Thoracic aorta (tissue), 2 donors: ENCODE measurements around the gene NPEPL1. TPM values are rescaled to one million over a fixed set of nuclear protein-coding genes. Genes with fewer than 3 reads are reported as not detected.

Experiments used
- ATAC-seq: fragments of 150-250 bp; one replicate; pipeline ENCODE4 v1.8.0; 2017; ENCODE audit warnings: low read depth; ENCODE audit not compliant: insufficient number of reproducible peaks, low FRiP score
- DNase-seq: peaks from one replicate; pipeline ENCODE4 v3.0.0-alpha.2; 2020; ENCODE audit warnings: low spot score
- H3K27ac ChIP-seq, 2 donors: fragments of 200-600 bp; sonication (generic); 1 replicate in 1 of 2; 2 replicates in 1 of 2; pipeline ENCODE4 v1.5.1; 2016; ENCODE audit warnings: mild to moderate bottlenecking in 2 of 2, moderate library complexity in 2 of 2
- H3K27me3 ChIP-seq: fragments of 200-600 bp; sonication (generic); replicated peaks from 2 replicates; pipeline ENCODE4 v1.6.0; 2016; ENCODE audit warnings: mild to moderate bottlenecking; ENCODE audit not compliant: insufficient read depth
- H3K36me3 ChIP-seq: fragments of 200-600 bp; sonication (generic); one replicate; pipeline ENCODE4 v1.5.1; 2016
- H3K4me1 ChIP-seq, 2 donors: fragments of 200-600 bp; sonication (generic); 1 replicate in 1 of 2; 2 replicates in 1 of 2; pipeline versions ENCODE4 v1.5.1 to v1.6.0; 2016; ENCODE audit warnings: low read depth in 2 of 2, mild to moderate bottlenecking in 1 of 2; ENCODE audit not compliant: control insufficient read depth in 1 of 2
- H3K4me3 ChIP-seq: fragments of 200-600 bp; sonication (generic); 2 replicates; pipeline ENCODE4 v1.5.1; 2016; ENCODE audit warnings: mild to moderate bottlenecking
- H3K9me3 ChIP-seq: fragments of 200-600 bp; sonication (generic); 2 replicates; pipeline ENCODE4 v1.5.1; 2016
- total RNA-seq, 2 donors: library from RNA; depleted of rRNA; stranded (reverse); fragments of >200 nt; gene quantifications; one replicate each; pipeline versions ENCODE4 v1.1.0 to v1.2.3, GENCODE V29; 2016
- TF ChIP-seq, protein P1 (sequence below): fragments of 200-600 bp; sonication (generic); IDR thresholded peaks from one replicate; pipeline ENCODE4 v1.5.1; 2019; ENCODE audit warnings: antibody characterized with exemption

Gene NPEPL1
- total RNA-seq, 2 donors from 2014 or later = 47.1 to 59.4 TPM

DNA sequence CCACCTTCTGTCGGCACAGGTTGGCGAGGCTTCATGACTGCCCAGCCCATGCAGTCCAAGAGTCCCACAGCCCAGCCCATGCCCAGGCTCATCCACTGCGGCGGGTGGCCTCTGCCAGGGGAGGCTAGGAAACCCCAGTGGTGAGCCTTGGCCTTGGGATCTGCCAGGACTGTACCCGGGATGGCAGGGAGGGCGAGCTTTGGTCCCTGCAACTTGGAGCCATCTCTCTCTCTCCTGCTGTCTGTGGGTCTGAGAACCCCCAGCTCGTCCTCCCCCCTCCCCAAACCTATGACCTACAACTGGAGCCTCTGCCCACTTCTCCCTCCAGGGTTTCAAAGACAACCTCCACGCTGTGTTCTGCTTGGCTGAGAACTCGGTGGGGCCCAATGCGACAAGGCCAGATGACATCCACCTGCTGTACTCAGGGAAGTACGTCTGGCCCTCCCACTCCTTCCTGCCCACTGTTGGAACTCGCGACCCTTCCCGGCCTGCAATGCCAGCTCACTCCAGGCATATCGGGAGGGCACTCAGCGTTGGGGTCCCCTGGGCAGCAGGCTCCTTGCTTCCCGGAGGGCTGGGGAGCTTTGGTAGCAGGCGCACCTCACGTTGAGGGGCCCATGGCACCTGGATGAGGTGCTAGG lies 19.7 kb downstream of the NPEPL1 start:
- peaks cover 4% of the 10 kb centered on the region for H3K36me3 ChIP-seq
- ATAC-seq (no peak), DNase-seq (no peak)
- no peaks in the 10 kb centered on the region for H3K9me3 ChIP-seq
- H3K27ac ChIP-seq = no peak overlapping the region
- no peak overlapping the region for H3K4me3 ChIP-seq
- H3K4me1 ChIP-seq = no peaks in the 10 kb centered on the region
- no peaks in the 10 kb centered on the region for H3K27me3 ChIP-seq
- TF ChIP-seq, protein P1, sequence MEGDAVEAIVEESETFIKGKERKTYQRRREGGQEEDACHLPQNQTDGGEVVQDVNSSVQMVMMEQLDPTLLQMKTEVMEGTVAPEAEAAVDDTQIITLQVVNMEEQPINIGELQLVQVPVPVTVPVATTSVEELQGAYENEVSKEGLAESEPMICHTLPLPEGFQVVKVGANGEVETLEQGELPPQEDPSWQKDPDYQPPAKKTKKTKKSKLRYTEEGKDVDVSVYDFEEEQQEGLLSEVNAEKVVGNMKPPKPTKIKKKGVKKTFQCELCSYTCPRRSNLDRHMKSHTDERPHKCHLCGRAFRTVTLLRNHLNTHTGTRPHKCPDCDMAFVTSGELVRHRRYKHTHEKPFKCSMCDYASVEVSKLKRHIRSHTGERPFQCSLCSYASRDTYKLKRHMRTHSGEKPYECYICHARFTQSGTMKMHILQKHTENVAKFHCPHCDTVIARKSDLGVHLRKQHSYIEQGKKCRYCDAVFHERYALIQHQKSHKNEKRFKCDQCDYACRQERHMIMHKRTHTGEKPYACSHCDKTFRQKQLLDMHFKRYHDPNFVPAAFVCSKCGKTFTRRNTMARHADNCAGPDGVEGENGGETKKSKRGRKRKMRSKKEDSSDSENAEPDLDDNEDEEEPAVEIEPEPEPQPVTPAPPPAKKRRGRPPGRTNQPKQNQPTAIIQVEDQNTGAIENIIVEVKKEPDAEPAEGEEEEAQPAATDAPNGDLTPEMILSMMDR = no peak

DNA sequence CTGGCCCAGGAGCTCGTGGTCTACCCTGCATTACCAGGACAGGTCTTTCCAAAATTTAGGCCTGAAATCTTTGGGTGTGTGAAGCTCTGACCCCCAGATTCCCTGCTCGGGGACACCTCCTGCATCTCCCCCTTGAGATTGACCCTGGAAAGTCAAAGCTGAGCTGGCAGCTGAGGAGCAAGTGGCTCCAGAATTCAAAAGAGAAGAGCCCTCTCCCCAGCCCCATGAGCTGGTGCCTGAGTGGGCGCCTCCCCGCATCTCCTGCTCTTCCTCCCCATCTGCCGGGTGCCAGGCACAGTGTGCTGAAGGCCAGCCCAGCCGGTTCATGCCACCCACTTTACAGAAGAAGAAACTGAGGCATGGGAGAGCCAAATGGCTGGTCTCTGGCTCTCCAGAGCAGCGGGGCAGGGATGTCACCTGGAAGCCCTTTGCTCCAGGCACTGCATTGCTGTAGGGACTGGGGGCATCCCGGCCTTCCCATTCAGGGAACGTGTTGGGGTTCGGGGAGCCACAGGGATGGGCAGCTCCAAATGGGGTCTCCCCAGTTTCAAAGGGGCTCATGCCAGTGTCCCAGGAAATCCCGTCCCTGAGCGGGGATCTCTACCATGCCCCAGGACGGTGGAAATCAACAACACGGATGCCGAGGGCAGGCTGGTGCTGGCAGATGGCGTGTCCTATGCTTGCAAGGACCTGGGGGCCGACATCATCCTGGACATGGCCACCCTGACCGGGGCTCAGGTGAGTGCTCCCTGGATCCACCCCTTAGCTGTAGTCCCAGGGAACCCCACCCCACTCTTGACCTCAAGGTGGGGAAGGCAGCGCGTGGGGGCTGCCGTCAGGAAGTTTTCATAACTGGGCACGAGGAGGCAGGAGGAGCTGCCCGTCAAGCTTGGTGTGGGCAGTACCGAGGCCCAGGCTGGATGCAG lies 20.5 kb downstream of the NPEPL1 start:
- Histone ChIP-seq H3K27ac (no peak overlapping the region), H3K27me3 (no peaks in the 10 kb centered on the region), H3K4me3 (no peak overlapping the region), H3K9me3 (no peaks in the 10 kb centered on the region), H3K36me3 (peaks cover 4% of the 10 kb centered on the region), H3K4me1 (no peaks in the 10 kb centered on the region)
- ATAC-seq (no peak), DNase-seq (no peak)
- TF ChIP-seq, protein P1 = no peak

DNA sequence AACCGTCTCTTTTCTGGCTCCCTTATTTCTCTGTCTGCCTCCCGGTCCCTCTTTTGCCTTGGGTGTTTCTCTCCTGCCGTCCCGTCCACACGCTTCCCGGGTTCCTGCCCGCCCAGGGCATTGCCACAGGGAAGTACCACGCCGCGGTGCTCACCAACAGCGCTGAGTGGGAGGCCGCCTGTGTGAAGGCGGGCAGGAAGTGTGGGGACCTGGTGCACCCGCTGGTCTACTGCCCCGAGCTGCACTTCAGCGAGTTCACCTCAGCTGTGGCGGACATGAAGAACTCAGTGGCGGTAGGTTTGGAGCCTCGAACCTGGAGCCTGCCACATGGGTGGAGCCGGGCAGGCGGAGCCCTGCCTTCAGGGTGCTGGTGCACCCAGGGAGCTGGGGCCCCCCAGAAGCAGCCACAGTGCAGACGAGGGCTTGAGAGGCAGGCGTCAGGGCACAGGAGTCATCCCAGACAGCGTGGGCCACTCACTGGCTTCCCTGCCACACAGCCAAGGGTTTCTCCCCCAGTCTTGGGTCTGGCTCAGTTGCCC lies 21.3 kb downstream of the NPEPL1 start:
- DNase-seq (no peak), ATAC-seq (no peak)
- no peaks in the 10 kb centered on the region for H3K4me1 ChIP-seq
- peaks cover 4% of the 10 kb centered on the region for H3K36me3 ChIP-seq
- no peaks in the 10 kb centered on the region for H3K27me3 ChIP-seq
- H3K4me3 ChIP-seq = no peak overlapping the region
- TF ChIP-seq, protein P1 = no peak
- no peak overlapping the region for H3K27ac ChIP-seq
- H3K9me3 ChIP-seq = no peaks in the 10 kb centered on the region

DNA sequence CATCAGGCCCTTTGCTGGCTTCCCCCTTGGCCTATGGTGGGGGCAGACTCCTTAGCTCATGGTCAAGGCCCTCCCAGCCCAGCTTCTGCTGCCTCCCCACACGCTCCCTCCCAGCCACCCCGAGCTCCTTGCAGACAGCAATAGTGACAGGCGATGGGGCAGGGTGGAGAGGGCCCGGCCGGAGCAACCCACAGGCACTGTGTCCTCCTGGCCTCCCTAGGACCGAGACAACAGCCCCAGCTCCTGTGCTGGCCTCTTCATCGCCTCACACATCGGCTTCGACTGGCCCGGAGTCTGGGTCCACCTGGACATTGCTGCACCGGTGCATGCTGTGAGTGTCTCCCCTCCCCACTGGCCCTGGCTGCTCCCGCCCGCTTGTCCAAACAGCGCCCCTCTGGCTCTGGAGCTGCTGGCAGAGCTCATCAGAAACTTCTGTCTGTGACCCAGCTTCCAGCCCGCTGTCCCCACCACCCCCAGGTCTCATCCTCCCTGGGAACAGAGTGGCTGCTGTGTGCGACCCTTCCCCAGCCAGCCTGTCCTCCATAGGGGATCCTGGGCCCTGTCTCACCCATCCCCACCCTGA lies 21.8 kb downstream of the NPEPL1 start:
- H3K9me3 ChIP-seq = no peaks in the 10 kb centered on the region
- DNase-seq = no peak
- no peak for ATAC-seq
- H3K27me3 ChIP-seq = no peaks in the 10 kb centered on the region
- H3K27ac ChIP-seq = no peak overlapping the region
- H3K4me3 ChIP-seq = no peak overlapping the region
- H3K36me3 ChIP-seq = peaks cover 4% of the 10 kb centered on the region
- no peaks in the 10 kb centered on the region for H3K4me1 ChIP-seq
- TF ChIP-seq, protein P1 = no peak

DNA sequence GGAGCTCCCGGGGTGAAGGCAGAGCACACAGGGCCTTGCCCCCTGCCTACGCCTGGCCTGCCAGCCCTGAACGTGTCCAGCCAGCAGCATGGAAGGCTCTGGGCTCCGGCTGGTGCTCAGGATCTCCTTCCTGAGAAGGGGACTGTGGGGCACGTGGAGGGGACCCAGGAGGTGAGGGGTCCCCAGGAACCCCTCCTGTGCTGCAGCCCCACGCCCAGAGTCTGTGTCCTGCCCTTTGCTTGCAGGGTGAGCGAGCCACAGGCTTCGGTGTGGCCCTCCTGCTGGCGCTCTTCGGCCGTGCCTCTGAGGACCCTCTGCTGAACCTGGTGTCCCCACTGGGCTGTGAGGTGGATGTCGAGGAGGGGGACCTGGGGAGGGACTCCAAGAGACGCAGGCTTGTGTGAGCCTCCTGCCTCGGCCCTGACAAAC lies 22.3 kb downstream of the NPEPL1 start:
- Histone ChIP-seq H3K4me1 (no peaks in the 10 kb centered on the region), H3K36me3 (peaks cover 4% of the 10 kb centered on the region), H3K27ac (no peak overlapping the region), H3K9me3 (no peaks in the 10 kb centered on the region), H3K27me3 (no peaks in the 10 kb centered on the region), H3K4me3 (no peak overlapping the region)
- ATAC-seq (no peak), DNase-seq (no peak)
- TF ChIP-seq, protein P1 = no peak
